Esophagus (tissue), 2 donors: Measurements from ENCODE around the gene CDC40. TPM values are rescaled to one million over a fixed set of nuclear protein-coding genes. Genes with fewer than 3 reads are reported as not detected.
A peak's percentile ranks its signal among the peaks of the same experiment; 100 is the strongest.

Source experiments
- H3K27ac ChIP-seq, 2 donors: one replicate each; pipeline ENCODE4 v1.5.1; 2013; ENCODE audit warnings: low read depth in 2 of 2, mild to moderate bottlenecking in 2 of 2, inconsistent platforms in 1 of 2, low read length in 1 of 2, moderate library complexity in 1 of 2
- H3K27me3 ChIP-seq, 2 donors: one replicate each; pipeline ENCODE4 v1.6.1; 2013; ENCODE audit warnings: low read length in 2 of 2, control low read depth in 1 of 2, mild to moderate bottlenecking in 1 of 2; ENCODE audit not compliant: insufficient read depth in 2 of 2, control insufficient read depth in 1 of 2
- H3K36me3 ChIP-seq, 2 donors: one replicate each; pipeline ENCODE4 v1.6.1; 2013; ENCODE audit warnings: low read length in 1 of 2; ENCODE audit not compliant: control insufficient read depth in 2 of 2, insufficient read depth in 2 of 2
- H3K4me1 ChIP-seq, 2 donors: one replicate each; pipeline ENCODE4 v1.6.1; 2013; ENCODE audit warnings: low read length in 1 of 2; ENCODE audit not compliant: control insufficient read depth in 2 of 2, insufficient read depth in 2 of 2
- H3K4me3 ChIP-seq, 2 donors: one replicate each; pipeline ENCODE4 v1.5.1; 2013; ENCODE audit warnings: low read length in 2 of 2, mild to moderate bottlenecking in 2 of 2, low read depth in 1 of 2, moderate library complexity in 1 of 2
- H3K9me3 ChIP-seq, 2 donors: one replicate each; pipeline ENCODE4 v1.6.1; 2013; ENCODE audit warnings: mild to moderate bottlenecking in 2 of 2, low read depth in 1 of 2, low read length in 1 of 2, moderate library complexity in 1 of 2; ENCODE audit not compliant: control insufficient read depth in 2 of 2, insufficient read depth in 1 of 2
- WGBS, 2 donors: extraction: QIAGEN DNeasy Blood & Tissue Kit; methylation state at CpG; one replicate each; pipeline ENCODE4 v1.1.7; 2013; 5-methylcytosine and 5-hydroxymethylcytosine counted together
- polyA plus RNA-seq, 2 donors: library from polyadenylated mRNA; stranded (reverse); fragments of 200-250 nt; gene quantifications; one replicate each; pipeline ENCODE4 v1.2.3, GENCODE V29; 2013
- donor health status: healthy with polysubstance abuse.
- donor health status: Bipolar disorder and iron deficiency.

Gene CDC40
- polyA plus RNA-seq, 2 donors: 3.7 to 6.1 TPM

GRCh38 chr6:110178626-110179405 lies 1.4 kb upstream of the CDC40 start:
- H3K27me3 ChIP-seq: no peaks in the 10 kb centered on the region
- no peaks in the 10 kb centered on the region for H3K4me1 ChIP-seq
- H3K9me3 ChIP-seq: no peaks in the 10 kb centered on the region
- H3K27ac ChIP-seq: peak overlapping the region; percentile 67 to 71
- peak overlapping the region; percentile 69 to 100 for H3K4me3 ChIP-seq
- 0% methylated on average over 50 to 66 of the region's 66 CpGs for WGBS, 2 donors
- no peaks in the 10 kb centered on the region for H3K36me3 ChIP-seq

GRCh38 chr6:110179406-110180227 lies 610 bp upstream of the CDC40 start, which contains the start of gene WASF1:
Gene WASF1, minus strand, starts transcription at chr6:110179670. Its CDS starts 52,069 bp downstream, at chr6:110127601.
- Histone ChIP-seq H3K27me3 (no peaks in the 10 kb centered on the region), H3K36me3 (no peaks in the 10 kb centered on the region), H3K9me3 (no peaks in the 10 kb centered on the region), H3K4me1 (no peaks in the 10 kb centered on the region), H3K4me3 (peak within 1 kb of the TSS; percentile 93 to 100), H3K27ac (peak within 1 kb of the TSS; percentile 79 to 93)
- WGBS, 2 donors: 0 to 1% methylated on average over 62 of the region's 62 CpGs

GRCh38 chr6:110181131-110182030 lies 1.2 kb downstream of the CDC40 start:
- no peaks in the 10 kb centered on the region for H3K4me1 ChIP-seq
- no peak overlapping the region for H3K27ac ChIP-seq
- no peaks in the 10 kb centered on the region for H3K27me3 ChIP-seq
- no peaks in the 10 kb centered on the region for H3K36me3 ChIP-seq
- peak overlapping the region; percentile 93 to 100 for H3K4me3 ChIP-seq
- 53 to 55% methylated on average over 6 of the region's 6 CpGs for whole genome bisulfite sequencing, 2 donors
- H3K9me3 ChIP-seq: no peaks in the 10 kb centered on the region

GRCh38 chr6:110183292-110183885 lies 3.2 kb downstream of the CDC40 start:
- H3K27ac ChIP-seq: no peak overlapping the region
- no peaks in the 10 kb centered on the region for H3K36me3 ChIP-seq
- no peaks in the 10 kb centered on the region for H3K27me3 ChIP-seq
- H3K9me3 ChIP-seq: no peaks in the 10 kb centered on the region
- H3K4me1 ChIP-seq: no peaks in the 10 kb centered on the region
- WGBS, 2 donors: 70 to 72% methylated on average over 5 of the region's 5 CpGs
- H3K4me3 ChIP-seq: no peak overlapping the region

GRCh38 chr6:110185879-110186278 lies 5.7 kb downstream of the CDC40 start:
- 82 to 85% methylated on average over 3 of the region's 3 CpGs for WGBS, 2 donors
- Histone ChIP-seq H3K27me3 (no peaks in the 10 kb centered on the region), H3K27ac (no peak overlapping the region), H3K4me3 (no peak overlapping the region), H3K4me1 (no peaks in the 10 kb centered on the region), H3K36me3 (no peaks in the 10 kb centered on the region), H3K9me3 (no peaks in the 10 kb centered on the region)

- no peaks in the 10 kb centered on the region for H3K9me3 ChIP-seq
- no peaks in the 10 kb centered on the region for H3K4me1 ChIP-seq
- H3K27ac ChIP-seq: no peak overlapping the region
- H3K27me3 ChIP-seq: no peaks in the 10 kb centered on the region
- H3K4me3 ChIP-seq: no peak overlapping the region
- no peaks in the 10 kb centered on the region for H3K36me3 ChIP-seq
Measured at GRCh38 chr6:110188791-110189190, 8.6 kb downstream of the CDC40 start.

GRCh38 chr6:110190726-110191125 lies 10.5 kb downstream of the CDC40 start:
- Histone ChIP-seq H3K27ac (no peak overlapping the region), H3K27me3 (no peaks in the 10 kb centered on the region), H3K36me3 (no peaks in the 10 kb centered on the region), H3K4me3 (no peak overlapping the region), H3K4me1 (no peaks in the 10 kb centered on the region), H3K9me3 (no peaks in the 10 kb centered on the region)
- 87 to 91% methylated on average over 6 of the region's 6 CpGs for WGBS, 2 donors

- H3K4me1 ChIP-seq: no peaks in the 10 kb centered on the region
- 86 to 90% methylated on average over 2 of the region's 2 CpGs for WGBS, 2 donors
- no peaks in the 10 kb centered on the region for H3K27me3 ChIP-seq
- no peaks in the 10 kb centered on the region for H3K9me3 ChIP-seq
- H3K36me3 ChIP-seq: no peaks in the 10 kb centered on the region
- no peak overlapping the region for H3K4me3 ChIP-seq
- H3K27ac ChIP-seq: no peak overlapping the region
Measured at GRCh38 chr6:110191477-110191876, 11.2 kb downstream of the CDC40 start.

GRCh38 chr6:110195639-110196038 lies 15.4 kb downstream of the CDC40 start:
- Histone ChIP-seq H3K9me3 (no peaks in the 10 kb centered on the region), H3K27me3 (no peaks in the 10 kb centered on the region), H3K4me1 (no peaks in the 10 kb centered on the region), H3K4me3 (no peak overlapping the region), H3K27ac (no peak overlapping the region), H3K36me3 (no peaks in the 10 kb centered on the region)
- 93 to 94% methylated on average over 4 of the region's 4 CpGs for WGBS, 2 donors
